M059J (cell line): ENCODE results near the gene PCARE. TPM values are rescaled to one million over a fixed set of nuclear protein-coding genes. Genes with fewer than 3 reads are reported as not detected.

Source experiments
- DNase-seq: peaks from one replicate; pipeline ENCODE4 v3.0.0-alpha.2; 2012; ENCODE audit warnings: low read depth
- total RNA-seq: library from RNA; depleted of rRNA; stranded (reverse); fragments of >200 nt; shearing (Covaris generic); gene quantifications from 2 replicates; pipeline ENCODE4 v1.2.3, GENCODE V29; 2014

The PCARE gene
- total RNA-seq, 1 experiment from 2014 or later = not detected

DNA sequence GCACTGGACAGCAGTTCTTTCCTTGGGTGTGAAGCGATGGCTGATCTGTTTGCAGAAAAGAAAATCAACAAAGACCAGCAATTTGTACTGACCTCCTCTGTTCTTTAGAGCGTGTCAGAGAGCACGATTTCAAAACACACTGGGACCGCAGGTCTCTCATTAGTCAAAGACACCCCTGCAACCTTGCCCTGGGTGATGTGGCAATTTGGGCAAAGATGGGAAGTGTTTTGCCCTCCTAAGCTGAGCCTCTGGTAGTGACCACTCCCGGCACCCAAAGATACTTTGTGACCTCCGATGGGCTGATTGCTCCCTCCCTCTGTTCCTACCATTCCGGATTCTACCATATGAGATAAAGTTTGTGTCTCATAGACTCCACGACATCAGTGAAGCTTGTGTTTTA, 22.6 kb upstream of the PCARE start:
- DNase-seq = no peak

DNA sequence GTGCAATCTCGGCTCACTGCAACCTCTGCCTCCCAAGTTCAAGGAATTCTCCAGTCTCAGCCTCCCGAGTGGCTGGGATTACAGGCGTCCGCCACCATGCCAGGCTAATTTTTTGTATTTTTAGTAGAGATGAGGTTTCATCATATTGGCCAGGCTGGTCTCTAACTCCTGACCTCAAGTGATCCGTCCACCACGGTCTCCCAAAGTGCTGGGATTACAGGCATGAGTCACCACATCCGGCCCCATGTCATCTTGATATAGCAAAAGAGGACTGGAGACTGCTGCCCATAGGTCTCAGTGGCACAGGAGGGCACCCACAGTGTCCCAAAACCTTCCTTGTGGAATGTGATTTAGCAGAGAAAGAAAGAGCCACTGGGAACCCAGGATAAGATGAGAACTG, 16.0 kb upstream of the PCARE start:
- DNase-seq = peak; percentile 86

- no peak for DNase-seq
Observed at GRCh38 chr2:29084554-29084953, 10.2 kb upstream of the PCARE start.

- DNase-seq = no peak
Observed at GRCh38 chr2:29082804-29083495, 8.6 kb upstream of the PCARE start.

GRCh38 chr2:29080886-29081743, 6.8 kb upstream of the PCARE start:
- DNase-seq = no peak

- no peak for DNase-seq
Observed at GRCh38 chr2:29079887-29080286, 5.6 kb upstream of the PCARE start.

- DNase-seq = peak; percentile 83
Observed at GRCh38 chr2:29075894-29076705, 1.8 kb upstream of the PCARE start.

- DNase-seq = no peak
Observed at GRCh38 chr2:29073933-29074332, 390 bp downstream of the PCARE start.

GRCh38 chr2:29072971-29073725, 1.2 kb downstream of the PCARE start:
- DNase-seq = no peak

- DNase-seq = no peak
Observed at GRCh38 chr2:29072251-29072650, 2.1 kb downstream of the PCARE start.

DNA sequence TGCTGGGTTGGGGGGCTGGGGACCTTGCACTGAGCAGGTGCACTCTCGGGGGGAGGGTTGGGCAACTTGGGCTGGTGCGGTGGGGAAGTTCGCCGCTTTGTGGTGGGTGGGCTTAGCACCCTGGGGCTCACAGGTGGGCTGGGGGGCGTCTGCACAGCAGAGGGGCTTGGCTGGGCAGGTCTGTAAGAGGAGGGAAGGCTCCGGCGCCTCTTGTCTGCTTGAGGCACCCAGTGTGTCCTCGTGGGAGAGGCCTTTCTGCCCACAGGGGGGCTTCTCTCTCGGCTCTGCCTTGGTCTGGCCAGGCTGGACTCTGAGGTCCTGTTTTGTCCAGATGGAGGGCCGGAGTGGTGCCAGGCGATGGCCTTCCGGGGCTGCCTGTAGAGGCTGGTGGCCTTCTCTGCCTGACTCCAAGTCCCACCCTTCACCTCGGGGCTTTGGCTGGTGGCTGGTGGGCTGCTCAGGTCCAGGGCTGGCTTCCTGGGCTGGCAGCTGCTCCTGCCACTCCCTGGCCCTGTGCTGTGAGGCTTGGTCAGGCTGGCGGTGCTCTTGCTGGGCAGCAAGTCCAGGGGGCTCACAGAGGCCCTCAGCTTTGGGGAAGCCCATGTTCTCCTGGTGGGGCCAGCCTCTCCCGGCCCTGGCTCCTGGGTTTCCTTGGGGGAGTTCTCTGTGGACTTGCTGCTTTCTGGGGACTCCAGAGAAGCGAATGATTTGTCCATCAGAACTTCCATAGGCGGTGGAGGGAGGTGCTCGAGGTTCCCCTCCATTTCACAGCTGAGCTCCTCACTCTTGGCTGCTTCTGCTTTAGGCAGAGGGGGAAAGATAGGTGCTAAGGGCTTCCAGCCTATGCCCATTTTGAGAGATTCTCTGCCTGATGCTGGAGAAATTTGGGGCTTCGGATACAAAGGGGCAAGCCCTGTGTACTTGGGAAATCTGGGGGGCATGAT, 3.0 kb downstream of the PCARE start:
- DNase-seq = no peak

- DNase-seq = no peak
Observed at GRCh38 chr2:29070526-29070925, 3.8 kb downstream of the PCARE start.

DNA sequence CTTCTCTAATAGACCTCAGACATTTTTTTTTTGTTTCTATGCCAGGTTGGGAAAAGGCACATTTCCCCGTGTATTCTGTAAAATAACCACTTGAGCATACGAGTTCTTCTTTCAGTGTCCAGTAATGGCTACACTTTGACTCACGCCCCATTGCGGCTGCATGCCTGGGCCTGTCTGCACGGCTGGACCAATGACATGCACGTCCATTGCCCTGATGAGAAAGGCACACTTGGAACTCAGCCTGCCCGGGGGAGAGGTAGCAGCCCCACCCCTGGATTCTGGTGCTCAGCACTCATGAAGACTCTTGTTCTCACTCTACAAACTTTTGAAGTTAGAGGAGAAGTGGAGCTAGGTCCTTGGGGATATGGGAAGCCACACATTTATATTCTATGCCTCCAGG, 5.8 kb downstream of the PCARE start:
- DNase-seq = no peak

GRCh38 chr2:29066997-29067605, 7.2 kb downstream of the PCARE start:
- no peak for DNase-seq

GRCh38 chr2:29066271-29066860, 8.0 kb downstream of the PCARE start:
- DNase-seq = no peak

DNA sequence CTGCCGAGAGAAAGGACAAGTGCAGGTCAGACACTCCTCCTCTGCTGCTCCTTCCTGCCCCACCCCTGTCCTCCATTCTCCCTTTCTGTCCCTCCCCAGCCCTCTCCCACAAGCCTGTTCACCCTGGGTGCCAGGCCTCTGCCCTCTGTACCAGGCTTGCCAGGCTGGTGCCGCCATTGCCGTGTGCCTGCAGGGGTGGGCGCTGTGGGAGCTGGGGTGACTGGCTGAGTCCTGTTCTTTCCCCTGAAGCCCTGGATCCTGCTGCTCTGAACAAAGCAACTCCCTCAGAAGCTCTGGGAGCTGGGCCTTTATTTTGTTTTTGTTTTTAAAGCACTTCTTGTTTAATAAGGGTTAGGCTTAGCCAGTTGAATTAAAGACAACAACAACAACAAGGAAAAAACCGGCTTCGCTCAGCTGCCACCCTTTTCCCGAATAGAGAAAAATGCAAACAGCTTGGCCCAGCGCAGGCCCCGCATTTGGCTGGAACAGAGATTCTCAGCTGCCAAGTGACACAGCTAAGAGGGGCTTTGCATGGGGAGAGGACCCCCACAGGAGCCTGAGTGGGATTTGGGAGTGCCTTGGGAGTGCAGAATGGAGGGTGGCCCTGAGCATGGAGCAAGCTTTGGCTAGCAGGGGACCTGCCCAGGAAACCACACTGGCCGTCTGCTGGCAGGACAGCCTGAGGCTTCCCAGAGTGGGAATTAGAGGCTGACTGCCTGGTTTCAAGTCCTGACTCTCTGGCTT, 9.1 kb downstream of the PCARE start:
- no peak for DNase-seq

GRCh38 chr2:29064746-29065067, 9.6 kb downstream of the PCARE start:
- DNase-seq = no peak

DNA sequence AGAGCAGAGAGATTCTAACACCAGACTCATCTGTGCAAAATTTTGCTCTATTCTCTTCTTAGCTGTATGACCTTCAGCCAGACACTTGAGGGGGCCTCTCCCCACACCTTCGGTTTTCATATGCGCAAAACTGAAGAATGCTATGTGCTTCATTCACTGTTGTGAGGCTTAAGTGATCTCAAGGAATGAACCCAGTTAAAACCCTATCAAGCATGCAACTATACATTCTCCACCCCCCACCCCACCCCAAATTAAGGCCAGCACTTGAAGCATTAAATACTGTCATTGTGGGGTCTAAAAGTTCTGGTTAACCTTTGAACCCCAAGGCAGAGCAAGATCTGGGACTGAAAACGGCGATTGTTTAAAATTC, 10.0 kb downstream of the PCARE start:
- DNase-seq = no peak
